ENCODE results near the gene MAMLD1.

The MAMLD1 gene

GRCh38 chrX:150472306-150472705 lies 109.2 kb downstream of the MAMLD1 start:
- Mint-ChIP-seq H3K9me3 (no peaks in the 10 kb centered on the region), H3K36me3 (no peaks in the 10 kb centered on the region), H3K4me3 (no peak overlapping the region), H3K4me1 (peaks cover 11 to 27% of the 10 kb centered on the region in 2 donors), H3K27me3 (no peaks in the 10 kb centered on the region), H3K27ac (no peak overlapping the region)
- no peak for DNase-seq
- no peak for ATAC-seq (replicated peaks)

GRCh38 chrX:150473371-150473770 lies 110.3 kb downstream of the MAMLD1 start:
- Mint-ChIP-seq H3K9me3 (no peaks in the 10 kb centered on the region), H3K27me3 (no peaks in the 10 kb centered on the region), H3K4me1 (peaks cover 16 to 38% of the 10 kb centered on the region in 2 donors), H3K4me3 (no peak overlapping the region), H3K27ac (no peak overlapping the region), H3K36me3 (no peaks in the 10 kb centered on the region)
- ATAC-seq (replicated peaks) (no peak), DNase-seq (no peak)

GRCh38 chrX:150475461-150475860 lies 112.3 kb downstream of the MAMLD1 start:
- Mint-ChIP-seq H3K4me3 (no peak overlapping the region), H3K9me3 (no peaks in the 10 kb centered on the region), H3K36me3 (no peaks in the 10 kb centered on the region), H3K27ac (no peak overlapping the region), H3K27me3 (no peaks in the 10 kb centered on the region), H3K4me1 (peaks cover 21 to 50% of the 10 kb centered on the region in 2 donors)
- DNase-seq (no peak), ATAC-seq (replicated peaks) (no peak)

GRCh38 chrX:150476164-150476699 lies 113.1 kb downstream of the MAMLD1 start:
- DNase-seq, result no peak

GRCh38 chrX:150477371-150477770 lies 114.3 kb downstream of the MAMLD1 start:
- Mint-ChIP-seq H3K27ac (no peak overlapping the region), H3K9me3 (no peaks in the 10 kb centered on the region), H3K36me3 (no peaks in the 10 kb centered on the region), H3K27me3 (no peaks in the 10 kb centered on the region), H3K4me3 (peak overlapping the region; percentile 14 to 46), H3K4me1 (peaks cover 24 to 60% of the 10 kb centered on the region in 2 donors)
- DNase-seq (no peak), ATAC-seq (replicated peaks) (peak; percentile 7 to 23)

More at GRCh38 chrX:150476164-150476699, 113.1 kb downstream of the MAMLD1 start:
- peaks cover 21 to 50% of the 10 kb centered on the region in 2 donors for H3K4me1 Mint-ChIP-seq
- no peaks in the 10 kb centered on the region for H3K27me3 Mint-ChIP-seq
- H3K9me3 Mint-ChIP-seq, result no peaks in the 10 kb centered on the region
- no peaks in the 10 kb centered on the region for H3K36me3 Mint-ChIP-seq
- no peak overlapping the region for H3K27ac Mint-ChIP-seq
- H3K4me3 Mint-ChIP-seq, result no peak overlapping the region
- no peak for ATAC-seq (replicated peaks)

- DNase-seq, result no peak
- Mint-ChIP-seq H3K4me1 (peaks cover 29 to 66% of the 10 kb centered on the region in 2 donors), H3K9me3 (no peaks in the 10 kb centered on the region)
Measured at GRCh38 chrX:150478496-150479492, 115.7 kb downstream of the MAMLD1 start.

GRCh38 chrX:150482537-150483206 lies 119.6 kb downstream of the MAMLD1 start:
- DNase-seq, result peak; percentile 27
- peak overlapping the region; percentile 25 for H3K27ac Mint-ChIP-seq

More at GRCh38 chrX:150478496-150479492, 115.7 kb downstream of the MAMLD1 start:
- Mint-ChIP-seq H3K4me3 (peak overlapping the region in 1 of 2 donors; percentile 30), H3K36me3 (no peaks in the 10 kb centered on the region), H3K27ac (no peak overlapping the region), H3K27me3 (no peaks in the 10 kb centered on the region)
- peak; percentile 73 to 82 for ATAC-seq (replicated peaks)

GRCh38 chrX:150483356-150483985 lies 120.4 kb downstream of the MAMLD1 start:
- H3K9me3 Mint-ChIP-seq, result no peaks in the 10 kb centered on the region
- peak overlapping the region in 1 of 2 donors; percentile 19 for H3K4me3 Mint-ChIP-seq
- no peak overlapping the region for H3K27ac Mint-ChIP-seq
- no peak for DNase-seq
- peaks cover 0 to 4% of the 10 kb centered on the region in 2 donors for H3K27me3 Mint-ChIP-seq
- H3K36me3 Mint-ChIP-seq, result no peaks in the 10 kb centered on the region
- no peak for ATAC-seq (replicated peaks)
- H3K4me1 Mint-ChIP-seq, result peaks cover 16 to 33% of the 10 kb centered on the region in 2 donors

More at GRCh38 chrX:150482537-150483206, 119.6 kb downstream of the MAMLD1 start:
- Mint-ChIP-seq H3K27me3 (peaks cover 0 to 2% of the 10 kb centered on the region in 2 donors), H3K9me3 (no peaks in the 10 kb centered on the region), H3K4me3 (peak overlapping the region in 1 of 2 donors; percentile 19), H3K4me1 (peaks cover 18 to 41% of the 10 kb centered on the region in 2 donors), H3K36me3 (no peaks in the 10 kb centered on the region)
- peak; percentile 81 to 83 for ATAC-seq (replicated peaks)

GRCh38 chrX:150486011-150486410 lies 122.9 kb downstream of the MAMLD1 start:
- Mint-ChIP-seq H3K27ac (no peak overlapping the region), H3K9me3 (no peaks in the 10 kb centered on the region), H3K4me1 (peaks cover 11 to 22% of the 10 kb centered on the region in 2 donors), H3K36me3 (peaks cover 0 to 2% of the 10 kb centered on the region in 2 donors), H3K4me3 (no peak overlapping the region), H3K27me3 (peaks cover 0 to 4% of the 10 kb centered on the region in 2 donors)
- ATAC-seq (replicated peaks) (peak; percentile 63 to 66), DNase-seq (no peak)

GRCh38 chrX:150487369-150488094 lies 124.4 kb downstream of the MAMLD1 start:
- Mint-ChIP-seq H3K9me3 (no peaks in the 10 kb centered on the region), H3K4me1 (peaks cover 9 to 10% of the 10 kb centered on the region in 2 donors), H3K4me3 (no peak overlapping the region), H3K27ac (no peak overlapping the region), H3K27me3 (peaks cover 0 to 4% of the 10 kb centered on the region in 2 donors), H3K36me3 (peaks cover 0 to 2% of the 10 kb centered on the region in 2 donors)
- ATAC-seq (replicated peaks), result no peak
- DNase-seq, result no peak

- Mint-ChIP-seq H3K9me3 (no peaks in the 10 kb centered on the region), H3K4me3 (no peak overlapping the region), H3K27me3 (peaks cover 0 to 8% of the 10 kb centered on the region in 2 donors), H3K36me3 (peaks cover 0 to 2% of the 10 kb centered on the region in 2 donors), H3K27ac (no peak overlapping the region), H3K4me1 (no peaks in the 10 kb centered on the region)
- DNase-seq (no peak), ATAC-seq (replicated peaks) (no peak)
Measured at GRCh38 chrX:150489359-150490015, 126.4 kb downstream of the MAMLD1 start.

GRCh38 chrX:150495496-150495895 lies 132.4 kb downstream of the MAMLD1 start:
- Mint-ChIP-seq H3K36me3 (no peaks in the 10 kb centered on the region), H3K4me3 (no peak overlapping the region), H3K9me3 (no peaks in the 10 kb centered on the region), H3K4me1 (no peaks in the 10 kb centered on the region), H3K27me3 (peaks cover 5 to 9% of the 10 kb centered on the region in 2 donors), H3K27ac (no peak overlapping the region)
- DNase-seq, result no peak
- no peak for ATAC-seq (replicated peaks)

GRCh38 chrX:150499240-150499639 lies 136.1 kb downstream of the MAMLD1 start:
- no peak overlapping the region for H3K4me3 Mint-ChIP-seq
- DNase-seq, result no peak
- H3K9me3 Mint-ChIP-seq, result no peaks in the 10 kb centered on the region
- no peak overlapping the region for H3K27ac Mint-ChIP-seq
- ATAC-seq (replicated peaks), result no peak
- no peaks in the 10 kb centered on the region for H3K4me1 Mint-ChIP-seq
- peaks cover 5% of the 10 kb centered on the region in 2 donors for H3K27me3 Mint-ChIP-seq
- no peaks in the 10 kb centered on the region for H3K36me3 Mint-ChIP-seq
